HG03097 (cell line): Measurements from ENCODE around the gene NACAD.

Experiments
- ATAC-seq: cut with Tn5 transposase; IDR thresholded peaks from one replicate; pipeline ENCODE4 v1.9.1; 2021; ENCODE audit not compliant: unreplicated experiment, low FRiP score

The NACAD gene

DNA sequence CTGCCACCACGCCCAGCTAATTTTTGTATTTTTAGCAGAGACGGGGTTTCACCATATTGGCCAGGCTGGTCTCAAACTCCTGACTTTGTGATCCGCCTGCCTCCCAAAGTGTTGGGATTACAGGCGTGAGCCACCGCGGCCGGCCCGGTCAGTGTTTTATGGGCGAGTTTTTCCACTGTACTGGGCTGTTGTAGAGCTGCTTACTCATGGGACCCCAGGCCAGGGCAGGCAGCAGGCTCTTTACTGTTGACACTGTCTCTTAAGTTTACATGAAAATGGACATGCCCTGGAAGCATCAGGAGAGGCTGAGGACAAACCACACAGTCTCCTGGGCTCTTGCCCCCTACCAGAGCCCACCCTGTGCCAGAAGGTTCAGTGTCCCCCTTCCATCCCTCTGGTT is 11.2 kb downstream of the NACAD start:
- no peak for ATAC-seq

DNA sequence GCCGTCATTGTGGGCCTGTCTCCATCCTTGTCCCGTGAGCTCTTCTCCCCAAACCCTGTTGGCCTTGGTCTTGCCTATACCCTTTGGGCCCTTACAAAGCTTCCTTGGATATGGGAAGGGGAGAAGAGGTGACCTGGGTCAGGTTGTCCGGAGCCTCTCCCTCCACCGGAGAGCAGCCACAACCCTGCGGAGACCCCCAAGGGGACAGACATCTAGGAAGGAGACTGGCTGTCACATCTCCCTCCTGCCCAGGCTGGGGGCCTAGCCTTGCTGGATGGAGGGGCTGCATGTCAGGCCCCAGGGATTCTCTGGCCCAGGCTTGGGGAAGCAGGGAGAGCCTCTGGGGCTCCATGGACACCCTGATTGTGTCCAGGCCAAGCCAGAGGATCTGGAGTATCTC is 11.8 kb downstream of the NACAD start:
- no peak for ATAC-seq

DNA sequence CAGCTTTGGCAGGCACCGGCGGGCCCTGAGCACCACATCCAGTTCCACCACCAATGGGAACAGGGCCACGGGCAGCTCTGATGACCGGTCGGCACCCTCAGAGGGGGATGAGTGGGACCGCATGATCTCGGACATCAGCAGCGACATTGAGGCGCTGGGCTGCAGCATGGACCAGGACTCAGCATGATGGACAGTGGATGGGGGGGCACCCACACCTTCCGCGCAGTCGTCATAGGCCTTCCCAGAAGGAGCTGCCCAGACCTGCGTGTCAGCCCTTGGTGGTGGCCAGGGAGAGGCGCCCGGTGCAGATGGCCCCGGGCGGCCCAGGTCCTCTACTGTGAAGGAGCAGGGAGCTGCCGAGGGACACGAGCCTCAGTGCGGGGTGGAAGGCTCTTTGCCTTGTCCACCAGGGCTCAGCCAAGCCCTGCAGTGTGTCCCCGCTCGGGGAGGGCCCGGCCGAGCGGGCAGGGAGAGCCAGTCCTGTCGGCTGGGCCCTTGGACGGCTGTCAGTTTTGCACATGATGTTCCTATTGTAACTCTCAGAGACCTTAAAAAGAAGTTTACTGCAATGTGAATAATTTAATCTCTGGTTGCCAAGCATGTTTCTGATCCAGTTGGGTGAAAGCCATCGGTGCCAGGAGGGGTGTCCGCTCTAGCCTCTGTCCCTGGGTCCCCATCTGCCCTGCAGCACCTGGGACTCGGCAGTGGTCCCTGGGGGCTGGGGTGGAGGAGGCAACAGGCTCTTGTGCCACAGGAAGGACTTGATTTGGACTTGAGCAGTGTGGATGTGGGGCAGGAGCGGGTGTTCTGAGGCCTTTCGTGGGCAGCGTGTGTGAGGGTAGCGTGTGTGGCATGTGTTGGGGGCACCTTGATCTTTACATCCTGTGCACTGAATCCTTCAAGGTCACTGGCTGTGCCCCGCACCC is 12.6 kb downstream of the NACAD start:
- no peak for ATAC-seq

DNA sequence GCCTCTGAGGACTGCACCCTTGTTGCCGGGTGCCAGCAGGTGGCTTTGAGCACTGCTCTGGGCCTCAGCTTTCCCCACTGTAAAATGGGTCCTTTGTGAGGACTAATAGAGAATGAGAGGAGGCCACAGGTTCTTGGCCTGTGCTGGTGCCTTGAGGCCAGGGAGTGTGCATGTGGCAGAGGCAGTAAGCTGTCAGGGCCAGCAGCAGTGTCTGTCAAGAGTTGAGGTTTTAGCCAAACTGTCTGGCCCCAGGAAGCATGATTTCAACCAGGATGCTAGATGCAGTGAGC is 13.5 kb downstream of the NACAD start:
- ATAC-seq: no peak

DNA sequence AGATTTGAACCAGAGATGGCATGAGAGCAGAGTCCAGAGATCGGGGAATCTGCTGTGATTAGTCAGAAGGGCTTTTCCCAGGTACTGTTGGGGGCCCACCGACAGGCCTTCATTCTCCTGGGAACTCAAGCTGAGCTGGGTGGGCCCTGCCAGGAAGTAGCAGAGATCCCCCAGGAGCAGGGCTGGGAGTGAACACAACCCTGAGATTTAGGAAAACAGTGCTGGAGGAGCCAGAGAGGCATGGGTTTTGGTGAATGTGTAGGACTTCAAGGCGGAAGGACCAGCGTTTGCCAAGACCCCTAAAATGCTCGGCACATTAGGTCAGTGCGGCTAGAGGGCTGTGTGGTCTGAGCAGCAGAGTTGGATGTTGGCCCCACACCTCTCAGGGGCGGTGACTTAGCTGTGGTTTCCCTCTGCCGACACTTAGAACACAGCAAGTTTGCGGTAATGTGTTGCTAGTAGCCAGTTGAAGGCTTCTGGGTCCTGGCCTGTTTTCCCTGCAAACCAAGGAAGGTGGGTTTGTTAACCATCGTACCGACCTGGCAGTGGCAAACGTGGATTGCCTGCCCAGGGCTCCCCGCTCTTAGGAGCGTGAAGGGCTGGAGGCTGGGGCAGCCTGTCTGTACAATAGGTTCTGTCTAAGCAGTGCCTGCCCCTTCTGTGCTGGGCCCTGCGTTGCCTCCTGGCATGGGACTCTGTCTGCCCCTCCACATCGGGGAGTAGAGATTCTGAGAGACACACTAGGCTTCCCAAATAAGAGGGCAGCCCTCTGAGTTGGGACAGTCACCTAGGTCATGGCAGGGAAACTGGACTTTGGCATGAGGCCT is 14.0 kb downstream of the NACAD start:
- no peak for ATAC-seq

DNA sequence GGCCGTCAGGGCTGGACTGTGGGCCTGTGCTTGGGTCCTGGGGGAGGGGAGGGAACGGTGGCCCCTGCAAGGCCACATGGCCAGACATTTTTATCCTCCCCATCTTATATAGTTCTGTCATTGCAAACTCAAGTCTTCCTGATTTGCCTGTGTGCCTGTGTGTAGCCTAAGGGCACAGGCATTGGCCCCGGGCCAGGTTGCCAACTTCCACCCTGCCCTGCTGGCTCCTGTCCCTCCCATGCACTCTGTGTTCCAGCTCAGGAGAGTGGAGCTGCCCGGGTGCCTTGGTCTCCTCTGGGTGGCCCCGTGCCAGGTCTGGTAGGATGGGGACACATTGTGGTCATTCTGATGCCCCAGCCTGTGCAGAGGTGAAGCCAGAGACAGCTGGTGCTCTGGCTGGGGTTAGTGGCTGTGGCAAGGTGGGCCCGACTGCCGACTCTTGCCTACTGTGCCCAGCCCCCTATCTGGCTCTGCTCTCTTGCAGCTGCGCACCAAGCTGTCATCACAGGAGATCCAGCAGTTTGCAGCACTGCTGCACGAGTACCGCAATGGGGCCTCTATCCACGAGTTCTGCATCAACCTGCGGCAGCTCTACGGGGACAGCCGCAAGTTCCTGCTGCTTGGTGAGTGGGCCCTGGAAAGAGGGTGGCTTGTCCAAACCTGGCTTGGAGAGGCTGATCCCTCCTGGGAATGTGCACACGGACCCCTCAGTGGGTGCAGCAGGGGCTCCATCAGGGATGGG is 14.8 kb downstream of the NACAD start:
- no peak for ATAC-seq

DNA sequence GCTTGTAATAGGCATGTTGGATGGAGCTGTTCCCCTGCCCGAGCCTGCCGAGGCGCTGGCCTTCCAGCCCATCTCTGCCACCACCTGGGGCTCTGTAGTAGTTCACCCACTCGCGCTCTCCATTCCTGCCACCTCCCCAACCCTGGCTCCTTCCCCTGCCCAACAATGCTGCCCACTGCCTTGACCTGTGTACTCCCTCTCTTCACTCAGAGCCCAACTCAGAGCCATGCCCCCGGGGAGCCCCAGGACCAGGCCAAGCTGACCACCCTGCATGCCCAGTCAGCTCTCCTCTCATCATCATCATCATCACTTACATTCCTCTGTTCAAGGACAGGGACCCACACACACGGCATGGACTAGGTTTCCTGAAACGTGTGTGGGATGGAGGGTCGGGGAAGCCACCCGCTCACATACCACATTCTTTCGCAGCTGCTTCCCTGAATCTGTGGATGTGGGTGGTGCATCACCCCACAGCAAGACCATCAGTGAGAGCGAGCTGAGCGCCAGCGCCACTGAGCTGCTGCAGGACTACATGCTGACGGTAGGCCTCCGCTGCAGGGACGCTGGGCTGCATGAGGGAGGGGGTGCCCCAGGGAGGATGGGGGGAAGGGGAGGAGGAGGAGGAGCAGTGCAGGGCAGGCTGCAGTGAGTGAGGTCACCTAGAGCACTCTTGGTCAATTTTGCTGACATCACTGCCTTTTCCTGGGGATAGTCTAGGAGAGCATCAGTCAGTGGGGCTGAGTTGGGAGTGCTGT is 15.6 kb downstream of the NACAD start:
- ATAC-seq: no peak

DNA sequence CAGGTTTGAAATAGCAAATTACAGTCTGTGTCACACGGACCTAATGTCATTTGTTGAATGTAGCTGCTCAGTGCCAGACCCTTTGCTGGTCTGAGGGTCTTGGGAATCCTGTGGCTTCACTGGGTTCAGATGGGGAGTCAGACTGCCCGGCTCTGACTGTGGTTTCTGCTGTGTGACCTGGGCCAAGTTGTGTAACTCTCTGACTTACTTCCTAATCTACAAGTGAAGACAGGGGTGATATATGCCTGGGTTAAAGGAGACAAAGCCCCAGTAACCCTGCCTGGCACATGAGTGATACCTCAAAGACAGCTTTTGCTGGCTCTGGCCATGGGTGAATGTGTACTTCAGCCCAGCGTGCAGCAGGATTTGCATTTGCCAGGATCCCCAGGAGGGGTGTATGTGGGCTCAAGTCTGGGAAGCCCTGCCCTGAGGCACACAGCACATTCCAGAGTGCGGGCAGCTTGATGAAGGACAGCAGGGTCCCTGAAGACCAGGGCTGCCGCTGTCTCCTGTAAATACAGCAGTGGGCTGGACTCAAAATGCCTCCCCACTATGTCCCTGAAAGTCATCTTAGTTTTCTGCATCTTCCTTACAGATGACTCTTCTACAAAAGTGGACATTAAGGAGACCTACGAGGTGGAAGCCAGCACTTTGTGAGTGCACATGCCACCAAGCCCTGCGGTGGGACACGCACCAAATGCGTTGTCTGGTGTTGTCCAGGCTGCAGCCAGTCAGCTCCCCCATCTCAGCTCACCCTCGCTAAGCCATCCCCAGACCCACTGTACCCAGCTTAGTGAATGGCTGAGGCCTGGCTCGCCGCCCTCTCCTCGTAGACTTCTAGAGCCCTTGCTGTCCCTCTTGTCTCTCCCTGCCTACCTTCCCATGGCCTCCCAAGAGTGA is 16.4 kb downstream of the NACAD start:
- ATAC-seq: no peak

DNA sequence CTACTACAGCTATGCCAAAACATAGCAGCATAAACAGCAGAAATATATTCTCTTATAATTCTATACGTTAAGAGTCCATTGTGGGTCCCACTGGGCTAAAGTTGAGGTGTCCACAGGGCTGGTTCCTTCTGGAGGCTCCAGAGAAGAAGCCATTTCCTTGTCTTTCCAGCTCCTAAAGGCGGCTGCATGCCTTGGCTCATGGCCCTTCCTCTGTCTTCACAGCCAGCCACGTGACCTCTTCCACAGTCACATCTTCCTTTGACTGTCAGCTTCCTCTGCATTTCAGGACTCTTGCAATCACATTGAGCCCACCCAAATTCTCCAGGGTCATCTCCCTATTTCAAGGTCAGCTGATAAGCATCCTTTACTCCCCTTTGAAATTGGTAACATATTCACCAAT is 17.2 kb downstream of the NACAD start:
- ATAC-seq: no peak

DNA sequence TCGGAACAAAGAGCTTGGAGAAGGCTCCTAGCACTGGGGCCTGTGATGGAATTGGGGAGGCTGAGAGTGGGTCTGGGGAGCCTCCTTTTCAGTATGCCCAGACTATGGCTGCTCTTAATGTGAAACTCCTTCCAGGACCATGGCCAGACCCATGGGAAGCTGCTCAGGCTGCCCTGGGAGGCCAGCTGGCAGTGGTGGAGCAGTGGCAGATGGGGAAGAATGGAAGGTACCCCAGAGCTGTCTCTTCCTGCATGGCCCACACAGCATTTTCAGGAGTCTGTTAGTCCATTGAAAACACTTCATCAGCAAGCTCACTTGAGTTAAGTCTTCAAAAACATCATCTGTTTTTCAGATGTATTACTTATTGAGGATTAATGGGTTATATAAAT is 18.5 kb downstream of the NACAD start:
- ATAC-seq: no peak

DNA sequence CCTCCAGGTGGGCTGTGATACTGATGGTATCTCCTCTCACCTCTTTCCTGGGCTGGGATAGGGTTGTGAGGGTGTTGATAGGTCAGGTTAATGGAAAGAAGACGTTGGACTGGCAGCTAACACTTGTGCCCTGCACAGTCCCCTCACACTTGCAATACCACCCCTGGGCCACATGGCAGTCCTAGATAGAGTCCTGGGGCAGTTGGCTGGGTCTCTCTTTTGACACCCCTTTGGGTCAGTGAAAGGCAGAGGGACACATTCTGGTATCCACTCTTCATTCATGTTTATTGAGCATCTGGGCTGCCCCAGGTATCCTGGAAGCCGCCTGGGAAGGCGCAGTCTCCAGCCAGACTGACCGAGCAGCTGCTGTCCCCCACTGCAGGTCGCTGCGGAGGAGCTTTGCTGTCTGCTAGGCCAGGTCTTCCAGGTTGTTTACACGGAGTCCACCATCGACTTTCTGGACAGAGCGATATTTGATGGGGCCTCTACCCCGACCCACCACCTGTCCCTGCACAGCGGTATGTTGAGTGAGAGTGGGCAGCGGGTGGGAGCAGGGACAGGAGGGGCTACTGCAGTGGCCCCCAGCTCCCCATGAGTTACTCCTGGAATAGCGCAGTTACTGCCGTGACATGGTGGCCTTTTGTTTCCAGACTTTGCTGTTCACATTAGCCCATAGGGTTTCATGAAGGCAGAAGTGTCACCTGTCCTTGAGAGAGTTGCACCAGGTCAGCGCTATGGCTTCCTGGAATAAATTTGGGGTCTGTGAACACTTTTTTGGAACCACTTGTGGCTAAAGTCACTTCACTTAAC is 19.1 kb downstream of the NACAD start:
- no peak for ATAC-seq

DNA sequence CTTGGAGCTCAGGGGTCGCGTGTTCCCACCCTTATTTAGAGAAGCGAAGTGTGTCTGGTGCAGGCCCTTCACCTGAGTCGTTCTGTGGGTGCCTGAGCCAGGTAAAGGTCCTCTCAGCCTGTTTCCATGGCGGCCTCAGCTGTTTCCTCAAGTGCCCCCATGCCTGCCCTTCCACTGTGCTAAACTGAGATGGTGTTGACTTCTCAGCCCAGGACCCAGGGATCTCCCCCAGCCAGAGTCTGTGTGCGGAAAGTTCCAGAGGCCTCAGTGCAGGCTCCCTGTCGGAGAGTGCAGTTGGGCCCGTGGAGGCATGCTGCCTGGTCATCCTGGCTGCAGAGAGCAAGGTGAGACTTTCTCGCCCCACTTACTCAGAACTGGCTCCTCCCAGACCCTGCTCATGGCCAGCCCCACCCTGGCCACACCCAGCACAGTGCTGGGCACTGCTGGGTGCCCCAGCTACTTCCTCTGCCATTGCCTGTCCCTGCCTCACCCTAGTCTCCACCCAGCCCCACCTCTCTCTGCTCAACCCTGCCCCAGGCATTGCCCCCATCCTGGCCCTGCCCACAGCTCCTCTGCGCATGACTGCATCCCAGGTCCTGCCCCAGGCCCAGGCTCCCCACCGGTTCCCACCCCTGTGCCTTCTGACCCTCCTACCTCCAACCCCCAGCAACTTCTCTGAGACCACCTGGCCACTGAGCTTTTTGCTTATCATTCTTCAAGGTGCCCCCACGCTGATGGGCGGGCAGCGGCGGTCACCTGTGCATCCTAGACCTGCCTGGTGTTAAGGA is 20.3 kb downstream of the NACAD start:
- ATAC-seq: no peak

DNA sequence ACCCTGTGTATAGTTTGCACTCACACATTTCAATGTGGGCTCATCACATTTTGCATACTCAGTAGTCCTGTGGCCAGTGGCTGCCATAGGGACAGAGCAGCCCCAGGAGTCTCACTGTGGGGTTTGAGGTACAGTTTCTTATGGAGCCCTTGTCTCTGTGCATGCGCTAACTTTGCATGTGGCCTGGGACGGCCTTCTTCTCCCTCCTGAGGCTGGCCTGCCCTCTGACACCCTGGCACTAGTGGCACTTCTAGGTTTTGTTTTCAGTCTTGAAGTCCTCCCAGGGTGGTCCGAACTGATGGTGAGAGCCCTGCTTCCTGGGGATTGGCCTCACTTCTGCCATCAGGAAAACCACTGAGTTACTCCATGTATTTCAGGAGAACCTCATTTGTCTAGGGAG is 21.2 kb downstream of the NACAD start:
- no peak for ATAC-seq

DNA sequence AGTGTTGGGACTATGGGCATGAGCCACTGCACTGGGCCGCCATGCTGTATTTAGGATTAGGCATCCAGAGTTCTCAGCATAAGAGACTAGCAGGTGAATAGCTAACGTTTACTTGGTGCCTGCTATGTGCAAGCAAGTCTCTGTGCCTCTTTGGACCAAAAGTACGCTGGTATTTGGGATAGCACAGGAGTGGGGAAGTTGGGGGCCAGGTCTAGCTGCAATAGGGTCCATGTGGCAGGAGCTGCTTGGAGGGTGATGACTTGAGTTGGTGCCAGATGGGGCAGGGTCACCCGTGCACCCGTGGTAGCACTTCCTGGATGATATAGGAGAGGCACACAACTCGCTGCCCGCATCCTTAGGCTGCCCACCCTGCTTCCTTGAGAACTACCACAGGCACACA is 22.4 kb downstream of the NACAD start:
- no peak for ATAC-seq

DNA sequence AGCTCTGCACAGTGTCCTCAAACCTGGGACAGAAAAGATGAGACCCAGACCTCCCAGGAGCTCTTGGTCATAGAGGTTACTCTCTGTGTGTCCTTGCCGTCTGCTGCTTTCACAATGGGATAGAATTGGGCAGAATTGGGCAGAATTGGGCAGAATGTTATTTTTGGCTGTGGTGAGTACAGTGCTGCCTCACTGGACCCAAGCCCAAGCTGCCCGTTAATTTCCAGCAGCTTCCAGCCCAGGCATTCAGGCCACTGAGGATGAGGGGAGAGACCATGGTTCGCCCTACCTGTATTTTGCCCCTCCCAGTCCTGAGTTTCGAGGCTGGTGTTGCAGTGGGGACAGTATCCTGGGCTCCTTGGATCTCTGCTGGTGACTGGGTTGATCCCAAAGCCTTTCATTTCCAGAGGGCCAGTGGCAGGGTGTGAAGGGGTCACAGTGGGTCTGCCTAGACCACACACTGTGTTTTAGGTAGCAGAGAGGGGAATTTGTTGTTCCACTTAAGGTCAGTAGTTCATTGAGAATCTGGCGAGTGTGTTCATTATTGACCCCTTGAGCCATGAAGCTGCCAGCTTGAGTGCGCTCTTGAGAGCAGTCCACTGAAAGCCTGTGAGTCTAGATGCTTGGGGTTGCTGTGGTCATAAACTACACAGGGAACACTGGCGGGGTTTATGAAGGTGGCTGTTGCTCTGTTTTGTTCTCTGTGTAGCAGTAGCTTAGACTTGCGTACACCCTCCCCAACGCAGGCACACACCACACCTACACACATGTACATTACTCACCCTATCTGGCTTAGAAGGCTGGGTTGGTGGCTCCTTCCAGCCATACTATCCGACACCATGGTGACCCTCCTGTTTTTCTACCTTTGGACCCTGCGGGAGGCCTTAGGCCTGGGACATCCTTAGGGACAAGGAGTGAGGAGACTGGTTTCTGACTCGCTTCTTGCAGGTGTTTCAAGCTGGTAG is 23.5 kb downstream of the NACAD start:
- ATAC-seq: no peak

DNA sequence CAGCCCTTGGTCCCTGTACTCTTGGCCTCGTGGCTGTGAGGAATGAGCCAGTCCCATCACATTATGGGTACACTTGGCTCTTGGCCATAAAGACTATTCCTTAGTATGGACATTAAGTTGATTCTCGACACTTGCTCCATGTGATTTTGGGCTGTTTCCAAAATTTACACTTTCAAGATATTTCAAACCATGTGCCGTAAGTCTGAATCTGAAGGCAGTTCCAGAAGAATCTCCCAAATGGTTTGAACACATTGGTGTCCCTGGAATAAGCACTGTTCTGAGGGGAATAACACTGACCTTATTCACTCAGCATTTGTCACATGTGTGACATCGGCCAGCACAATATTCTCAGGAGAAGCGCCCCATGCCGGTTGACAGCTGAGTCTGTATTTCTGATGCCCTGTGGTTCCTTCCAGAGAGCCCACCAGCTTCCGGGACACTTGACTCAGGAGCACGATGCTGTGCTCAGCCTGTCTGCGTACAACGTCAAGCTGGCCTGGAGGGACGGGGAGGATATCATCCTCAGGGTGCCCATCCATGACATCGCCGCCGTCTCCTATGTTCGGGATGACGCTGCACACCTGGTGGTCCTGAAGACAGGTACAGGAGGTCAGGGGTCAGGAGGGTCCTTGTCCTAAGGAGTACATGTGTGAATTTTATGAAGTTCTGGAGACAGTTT is 24.6 kb downstream of the NACAD start:
- no peak for ATAC-seq
